Small intestine (tissue), 7 donors: Measurements from ENCODE around the gene PEX10. TPM values are rescaled to one million over a fixed set of nuclear protein-coding genes. Genes with fewer than 3 reads are reported as not detected.

Source experiments
- DNase-seq, 2 donors: peaks; one replicate each; pipeline versions ENCODE4 v3.0.0 to v3.0.0-alpha.2; 2013
- FAIRE-seq: peaks from 2 replicates; lab custom pipeline; 2012; peaks lifted over from hg19 to GRCh38; lab: Jason Lieb, UNC
- H3K27ac ChIP-seq, 3 donors: one replicate each; pipeline ENCODE4 v1.5.1; 2013; ENCODE audit warnings: low read length in 2 of 3, mild to moderate bottlenecking in 2 of 3, control low read depth in 1 of 3, inconsistent platforms in 1 of 3, low read depth in 1 of 3, moderate library complexity in 1 of 3
- H3K27me3 ChIP-seq, 3 donors: one replicate each; pipeline ENCODE4 v1.6.1; 2013; ENCODE audit warnings: low read length in 3 of 3, inconsistent platforms in 1 of 3; ENCODE audit not compliant: control insufficient read depth in 3 of 3, insufficient read depth in 3 of 3
- H3K36me3 ChIP-seq, 3 donors: one replicate each; pipeline ENCODE4 v1.6.1; 2013; ENCODE audit warnings: low read length in 3 of 3, inconsistent platforms in 1 of 3, low read depth in 1 of 3, mild to moderate bottlenecking in 1 of 3, moderate library complexity in 1 of 3; ENCODE audit not compliant: control insufficient read depth in 3 of 3, insufficient read depth in 2 of 3
- H3K4me1 ChIP-seq, 3 donors: one replicate each; pipeline ENCODE4 v1.6.1; 2013; ENCODE audit warnings: low read length in 2 of 3, inconsistent platforms in 1 of 3, low read depth in 1 of 3, mild to moderate bottlenecking in 1 of 3, moderate library complexity in 1 of 3; ENCODE audit not compliant: control insufficient read depth in 3 of 3, insufficient read depth in 2 of 3
- H3K4me3 ChIP-seq, 3 donors: one replicate each; pipeline ENCODE4 v1.5.1; 2013; ENCODE audit warnings: low read length in 3 of 3, control low read depth in 1 of 3, inconsistent platforms in 1 of 3, low read depth in 1 of 3, mild to moderate bottlenecking in 1 of 3, moderate library complexity in 1 of 3
- H3K9me3 ChIP-seq, 2 donors: one replicate each; pipeline ENCODE4 v1.6.1; 2013; ENCODE audit warnings: low read depth in 1 of 2, low read length in 1 of 2; ENCODE audit not compliant: control insufficient read depth in 2 of 2, insufficient read depth in 1 of 2
- WGBS, 3 donors: extraction: QIAGEN DNeasy Blood & Tissue Kit; methylation state at CpG; one replicate each; pipeline ENCODE4 v1.1.7; 2013; 5-methylcytosine and 5-hydroxymethylcytosine counted together
- polyA plus RNA-seq, 4 donors: library from polyadenylated mRNA; stranded (reverse) in 3 of 4; unstranded in 1 of 4; fragments of 200-250 nt in 3 of 4; fragments of 120-200 nt in 1 of 4; gene quantifications; one replicate each; pipeline versions ENCODE4 v1.2.1 to v1.2.3, GENCODE V29; 2013
- donor health status: healthy with polysubstance abuse.
- donor health status: control.
- donor health status: control.
- donor health status: Bipolar disorder and iron deficiency.
- donor health status: healthy.

The PEX10 gene
- polyA plus RNA-seq, 4 donors = 11.9 to 22.4 (median 16.9) TPM

- H3K27ac ChIP-seq = no peak overlapping the region
- no peaks in the 10 kb centered on the region for H3K9me3 ChIP-seq
- no peak overlapping the region for H3K4me3 ChIP-seq
- H3K27me3 ChIP-seq = no peaks in the 10 kb centered on the region
- no peak for FAIRE-seq
- 80 to 84% (median 84%) methylated on average over 24 of the region's 24 CpGs for WGBS, 3 donors
- no peaks in the 10 kb centered on the region for H3K4me1 ChIP-seq
- peaks cover 19 to 95% (median 29%) of the 10 kb centered on the region in 3 donors for H3K36me3 ChIP-seq
- DNase-seq = no peak
These were observed 7.4 kb downstream of the PEX10 start for GRCh38 chr1:2404890-2405511.

- no peaks in the 10 kb centered on the region for H3K9me3 ChIP-seq
- no peaks in the 10 kb centered on the region for H3K27me3 ChIP-seq
- 81 to 88% (median 87%) methylated on average over 29 of the region's 29 CpGs for WGBS, 3 donors
- no peak overlapping the region for H3K27ac ChIP-seq
- H3K36me3 ChIP-seq = peaks cover 23 to 95% (median 29%) of the 10 kb centered on the region in 3 donors
- no peaks in the 10 kb centered on the region for H3K4me1 ChIP-seq
- DNase-seq (no peak), FAIRE-seq (no peak)
- no peak overlapping the region for H3K4me3 ChIP-seq
These were observed 8.0 kb downstream of the PEX10 start for GRCh38 chr1:2404142-2404889.

DNA sequence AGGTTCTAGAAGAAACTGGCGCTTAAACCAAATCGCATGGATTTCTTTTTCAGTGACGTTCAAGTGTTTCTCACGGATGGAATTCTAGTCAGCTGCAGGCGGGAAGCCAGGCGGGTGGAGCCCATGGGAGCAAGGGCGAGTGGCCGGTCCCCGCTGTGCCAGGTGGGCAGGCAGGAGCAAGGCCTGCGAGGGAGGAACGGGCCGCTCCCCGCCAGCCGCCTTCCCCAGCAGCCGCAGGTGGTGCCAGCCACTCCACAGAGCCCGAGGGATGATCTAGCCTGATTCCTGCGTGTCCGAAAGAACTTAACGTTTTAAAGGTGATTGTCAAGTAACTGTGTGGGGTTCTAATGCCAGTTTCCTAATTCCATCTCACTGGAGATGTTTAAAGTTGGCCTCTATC is 9.1 kb downstream of the PEX10 start:
- H3K36me3 ChIP-seq = peaks cover 27 to 95% (median 33%) of the 10 kb centered on the region in 3 donors
- no peak for FAIRE-seq
- H3K27me3 ChIP-seq = no peaks in the 10 kb centered on the region
- no peaks in the 10 kb centered on the region for H3K9me3 ChIP-seq
- DNase-seq = no peak
- H3K4me3 ChIP-seq = no peak overlapping the region
- no peak overlapping the region for H3K27ac ChIP-seq
- H3K4me1 ChIP-seq = no peaks in the 10 kb centered on the region
- 87% methylated on average over 19 of the region's 19 CpGs for WGBS, 3 donors

GRCh38 chr1:2402420-2402819 is 9.9 kb downstream of the PEX10 start:
- no peak overlapping the region for H3K4me3 ChIP-seq
- no peaks in the 10 kb centered on the region for H3K9me3 ChIP-seq
- H3K36me3 ChIP-seq = peaks cover 32 to 95% (median 33%) of the 10 kb centered on the region in 3 donors
- H3K27ac ChIP-seq = no peak overlapping the region
- DNase-seq = no peak
- no peak for FAIRE-seq
- H3K27me3 ChIP-seq = no peaks in the 10 kb centered on the region
- no peaks in the 10 kb centered on the region for H3K4me1 ChIP-seq
- 90 to 93% (median 92%) methylated on average over 22 to 23 of the region's 23 CpGs for WGBS, 3 donors

- Histone ChIP-seq H3K9me3 (no peaks in the 10 kb centered on the region), H3K4me3 (no peak overlapping the region), H3K27me3 (no peaks in the 10 kb centered on the region), H3K36me3 (peaks cover 33 to 94% (median 38%) of the 10 kb centered on the region in 3 donors), H3K4me1 (no peaks in the 10 kb centered on the region), H3K27ac (no peak overlapping the region)
- DNase-seq = no peak
- FAIRE-seq = no peak
- WGBS, 3 donors = 83 to 88% (median 84%) methylated on average over 14 of the region's 14 CpGs
These were observed 11.3 kb downstream of the PEX10 start for GRCh38 chr1:2400950-2401649.

- Histone ChIP-seq H3K36me3 (peaks cover 28 to 94% (median 42%) of the 10 kb centered on the region in 3 donors), H3K4me1 (no peaks in the 10 kb centered on the region), H3K27me3 (no peaks in the 10 kb centered on the region), H3K27ac (no peak overlapping the region), H3K4me3 (no peak overlapping the region), H3K9me3 (no peaks in the 10 kb centered on the region)
- WGBS, 3 donors = 82 to 88% (median 82%) methylated on average over 10 of the region's 10 CpGs
- FAIRE-seq = no peak
- DNase-seq = no peak
These were observed 11.8 kb downstream of the PEX10 start for GRCh38 chr1:2400576-2400909.

DNA sequence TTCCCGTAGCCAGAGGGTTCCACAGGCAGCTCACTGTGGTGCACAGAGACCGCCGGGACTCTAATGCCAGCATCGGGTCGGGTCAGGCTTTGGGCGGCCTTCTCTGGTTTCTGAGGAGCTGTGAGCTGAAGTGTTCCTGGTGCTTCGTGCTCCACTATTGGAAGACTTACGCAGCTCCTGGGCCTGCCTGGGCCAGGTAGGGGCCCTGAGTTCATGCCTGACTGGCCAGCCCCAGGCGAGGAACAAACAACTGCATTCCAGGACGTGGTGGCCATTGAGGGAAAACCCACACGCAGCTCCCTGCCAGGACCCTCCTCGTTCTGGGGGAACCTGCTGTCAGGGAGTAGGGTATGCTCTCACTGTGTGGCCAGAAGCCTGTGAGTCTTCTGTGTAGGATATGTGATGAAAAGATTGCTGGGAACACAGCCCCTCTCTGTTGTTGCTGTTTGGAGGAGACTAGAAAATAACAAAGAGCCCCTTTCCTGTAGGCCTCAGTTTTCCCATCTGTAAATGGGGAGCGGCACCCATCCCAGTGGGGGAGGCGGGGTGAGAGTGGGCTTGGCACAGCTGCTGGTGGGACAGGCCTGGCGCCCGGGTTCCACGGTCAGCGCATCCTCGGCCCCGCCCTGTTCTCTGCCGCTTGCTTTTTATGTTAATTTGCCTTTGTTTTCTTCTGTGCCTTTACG is 12.3 kb downstream of the PEX10 start:
- H3K4me1 ChIP-seq = peaks cover 0 to under 1% (median 0%) of the 10 kb centered on the region in 3 donors

DNA sequence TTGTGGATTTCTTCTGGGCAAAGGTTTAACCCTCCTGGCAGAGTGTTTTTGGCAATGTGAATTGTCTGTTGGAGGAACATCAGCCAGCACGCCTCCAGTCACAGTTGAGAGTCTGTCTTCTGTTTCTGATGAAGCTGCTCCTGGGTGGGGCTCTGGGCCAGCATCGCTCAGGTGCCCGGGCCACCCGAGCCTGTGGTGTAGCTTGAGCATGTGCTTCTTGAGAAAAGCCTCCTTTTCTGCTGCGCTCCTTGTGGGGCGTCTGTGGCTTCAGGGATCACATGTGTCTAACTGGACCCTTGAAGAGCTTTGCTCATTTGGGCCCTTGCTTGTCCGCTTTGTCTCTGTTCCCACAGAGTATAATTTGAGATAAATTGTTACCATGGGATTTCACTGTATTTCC is 13.5 kb downstream of the PEX10 start:
- Histone ChIP-seq H3K4me3 (no peak overlapping the region), H3K4me1 (peaks cover 0 to 9% (median 0%) of the 10 kb centered on the region in 3 donors), H3K9me3 (no peaks in the 10 kb centered on the region), H3K36me3 (peaks cover 20 to 93% (median 36%) of the 10 kb centered on the region in 3 donors), H3K27ac (no peak overlapping the region), H3K27me3 (no peaks in the 10 kb centered on the region)
- no peak for FAIRE-seq
- no peak for DNase-seq
- 85 to 94% (median 90%) methylated on average over 7 of the region's 7 CpGs for WGBS, 3 donors

More for the DNA sequence above, 12.3 kb downstream of the PEX10 start:
- FAIRE-seq = no peak
- H3K27ac ChIP-seq = no peak overlapping the region
- WGBS, 3 donors = 88 to 90% (median 89%) methylated on average over 22 of the region's 22 CpGs
- H3K36me3 ChIP-seq = peaks cover 28 to 93% (median 40%) of the 10 kb centered on the region in 3 donors
- DNase-seq = no peak
- no peak overlapping the region for H3K4me3 ChIP-seq
- no peaks in the 10 kb centered on the region for H3K9me3 ChIP-seq
- H3K27me3 ChIP-seq = no peaks in the 10 kb centered on the region
